Nucleus accumbens (tissue), 56 donors: ENCODE measurements around the gene TOMM20.

Experiments
- DNase-seq, 56 donors: peaks; one replicate each; lab custom pipeline; 2025; lab: John Stamatoyannopoulos, UW

The TOMM20 gene

DNA sequence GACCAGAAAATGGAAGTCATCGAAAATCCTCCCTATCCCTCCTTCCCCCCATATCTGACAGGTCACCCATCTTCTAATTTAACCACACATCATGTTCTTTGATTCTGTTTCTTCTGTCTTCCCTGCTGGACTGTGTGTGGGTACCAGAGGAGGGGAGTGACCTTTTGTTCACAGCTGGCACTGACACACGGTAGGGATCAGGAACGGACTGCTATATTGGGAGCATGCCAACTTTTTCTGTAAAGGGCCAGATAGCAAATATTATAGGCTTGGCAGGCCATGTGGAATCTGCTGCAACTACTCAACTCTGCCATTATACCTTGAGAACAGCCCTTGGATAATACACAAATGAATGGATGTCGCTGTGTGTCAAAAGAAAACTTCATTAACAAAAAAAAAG lies 7.5 kb upstream of the TOMM20 start:
- DNase-seq = no peak

GRCh38 chr1:235134171-235134570 lies 5.5 kb upstream of the TOMM20 start:
- DNase-seq = no peak

GRCh38 chr1:235133086-235133485 lies 4.4 kb upstream of the TOMM20 start:
- DNase-seq = no peak

- DNase-seq = peak in 1 of 56 donors; percentile 4
These were observed 3.3 kb upstream of the TOMM20 start for GRCh38 chr1:235131961-235132360.

GRCh38 chr1:235130766-235131270 lies 2.2 kb upstream of the TOMM20 start:
- no peak for DNase-seq

DNA sequence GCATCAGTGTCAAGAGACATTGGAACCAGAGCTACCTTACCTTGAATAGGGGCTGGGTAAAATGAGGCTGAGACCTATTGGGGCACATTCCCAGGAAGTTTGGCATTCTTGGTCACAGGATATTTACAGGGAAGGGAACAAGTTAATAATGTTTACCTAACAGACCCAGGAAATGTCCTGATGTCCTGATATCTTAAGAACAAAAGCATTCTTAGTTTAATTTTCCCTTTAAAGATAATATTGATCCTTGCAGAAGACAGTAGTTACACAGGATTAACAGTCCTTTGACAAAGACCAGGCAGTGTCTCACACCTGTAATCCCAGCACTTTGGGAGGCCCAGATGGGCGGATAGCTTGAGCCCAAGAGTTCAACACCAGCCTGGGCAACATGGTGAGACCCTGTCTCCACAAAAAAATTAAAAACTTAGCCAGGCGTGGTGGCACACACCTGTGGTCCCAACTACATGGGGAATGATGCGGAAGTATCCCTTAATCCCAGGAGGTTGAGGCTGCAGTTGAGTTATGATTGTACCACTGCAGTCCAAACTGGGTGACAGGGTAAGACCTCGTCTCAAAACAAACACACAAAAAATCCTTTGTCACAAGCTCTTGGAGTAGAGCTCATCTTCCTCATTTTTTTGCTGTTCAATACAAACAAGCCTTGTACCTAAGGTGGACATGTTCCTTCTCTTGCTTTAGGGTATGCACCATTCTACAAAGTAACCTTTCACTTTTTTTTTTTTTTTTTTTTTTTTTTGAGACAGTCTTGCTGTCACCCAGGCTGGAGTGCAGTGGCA lies 1.3 kb upstream of the TOMM20 start:
- no peak for DNase-seq

DNA sequence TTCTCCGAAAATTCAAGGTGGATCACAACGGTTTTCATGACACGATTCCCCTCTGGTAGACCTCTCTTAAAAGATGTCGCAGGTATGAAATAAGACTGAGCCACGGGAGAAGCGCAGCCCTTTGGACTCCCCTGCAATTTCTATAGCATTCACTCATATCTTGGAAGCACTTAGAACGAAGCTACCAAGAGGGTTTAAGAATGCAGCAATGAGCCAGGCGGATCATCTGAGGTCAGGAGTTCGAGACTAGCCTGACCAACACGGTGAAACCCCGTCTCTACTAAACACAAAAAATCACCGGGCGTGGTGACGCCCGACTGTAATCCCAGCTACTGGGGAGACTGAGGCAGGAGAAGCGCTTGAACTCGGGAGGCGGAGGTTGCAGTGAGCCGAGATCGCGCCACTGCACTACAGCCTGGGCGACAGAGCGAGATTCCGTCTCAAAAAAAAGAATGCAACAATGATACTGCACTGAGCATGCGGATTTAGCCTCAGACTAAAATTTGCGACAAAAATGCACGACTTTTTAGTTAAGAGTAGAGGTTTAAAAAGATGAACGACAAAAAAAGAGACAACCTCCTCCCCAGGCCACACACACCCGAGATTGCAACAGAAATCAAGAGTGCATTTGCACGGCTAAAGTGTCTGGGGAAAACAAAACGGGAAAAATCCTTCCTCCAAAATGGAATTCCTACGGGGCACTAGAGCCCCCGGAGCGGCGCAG lies 743 bp downstream of the TOMM20 start:
- DNase-seq = peak in 2 of 56 donors; percentile 32 to 52

- DNase-seq = no peak
These were observed 1.4 kb downstream of the TOMM20 start for GRCh38 chr1:235127203-235127602.

GRCh38 chr1:235124665-235125064 lies 4.0 kb downstream of the TOMM20 start:
- DNase-seq = no peak

DNA sequence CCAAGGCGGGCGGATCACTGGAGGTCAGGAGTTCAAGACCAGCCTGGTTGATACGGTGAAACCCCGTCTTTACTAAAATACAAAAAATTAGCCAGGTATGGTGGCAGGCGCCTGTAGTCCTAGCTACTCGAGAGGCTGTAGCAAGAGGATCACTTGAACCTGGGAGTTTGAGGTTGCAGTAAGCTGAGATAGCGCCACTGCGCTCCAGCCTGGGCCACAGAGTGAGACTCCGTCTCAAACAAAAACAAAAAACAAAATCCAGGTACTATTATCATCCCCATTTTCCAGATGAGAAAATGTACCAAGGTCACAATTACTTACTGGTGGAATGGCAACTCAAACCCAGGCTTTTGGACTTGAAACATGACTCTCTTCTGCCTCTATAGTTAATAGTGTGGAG lies 4.5 kb downstream of the TOMM20 start:
- no peak for DNase-seq

GRCh38 chr1:235122348-235122747 lies 6.3 kb downstream of the TOMM20 start:
- DNase-seq = no peak

DNA sequence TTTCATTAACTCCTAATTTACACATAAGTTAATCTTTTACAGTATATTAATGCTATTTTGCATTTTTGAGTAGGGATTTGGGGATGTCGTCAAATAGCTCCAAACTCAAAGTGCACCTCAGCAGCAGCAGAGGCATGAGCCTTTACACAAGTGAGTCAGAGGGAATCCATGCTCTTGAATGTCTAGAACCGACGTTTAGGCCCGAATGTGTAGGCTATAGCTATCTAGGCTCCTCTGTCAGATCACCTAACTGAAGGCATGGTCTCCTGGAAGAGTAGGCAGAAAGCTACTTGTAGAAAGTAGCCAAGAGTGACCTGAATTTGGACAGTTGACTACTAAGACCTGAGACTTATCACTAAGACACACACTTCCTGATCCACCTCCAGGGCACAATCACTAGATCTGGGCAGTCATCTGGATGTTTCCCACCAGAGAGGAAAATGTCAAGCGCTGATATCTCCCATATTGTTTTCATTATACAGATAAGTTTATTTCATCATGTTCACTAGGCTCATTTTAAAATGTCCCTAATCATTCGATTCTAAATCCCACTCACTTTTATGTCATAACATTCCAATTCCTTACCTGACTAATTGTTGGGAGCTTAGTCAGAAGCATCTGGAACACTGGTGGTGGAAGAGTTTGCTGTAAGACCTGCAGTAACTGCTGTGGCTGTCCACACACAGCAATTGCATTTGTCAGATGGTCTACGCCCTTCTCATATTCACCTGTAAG lies 15.3 kb downstream of the TOMM20 start:
- DNase-seq = no peak

DNA sequence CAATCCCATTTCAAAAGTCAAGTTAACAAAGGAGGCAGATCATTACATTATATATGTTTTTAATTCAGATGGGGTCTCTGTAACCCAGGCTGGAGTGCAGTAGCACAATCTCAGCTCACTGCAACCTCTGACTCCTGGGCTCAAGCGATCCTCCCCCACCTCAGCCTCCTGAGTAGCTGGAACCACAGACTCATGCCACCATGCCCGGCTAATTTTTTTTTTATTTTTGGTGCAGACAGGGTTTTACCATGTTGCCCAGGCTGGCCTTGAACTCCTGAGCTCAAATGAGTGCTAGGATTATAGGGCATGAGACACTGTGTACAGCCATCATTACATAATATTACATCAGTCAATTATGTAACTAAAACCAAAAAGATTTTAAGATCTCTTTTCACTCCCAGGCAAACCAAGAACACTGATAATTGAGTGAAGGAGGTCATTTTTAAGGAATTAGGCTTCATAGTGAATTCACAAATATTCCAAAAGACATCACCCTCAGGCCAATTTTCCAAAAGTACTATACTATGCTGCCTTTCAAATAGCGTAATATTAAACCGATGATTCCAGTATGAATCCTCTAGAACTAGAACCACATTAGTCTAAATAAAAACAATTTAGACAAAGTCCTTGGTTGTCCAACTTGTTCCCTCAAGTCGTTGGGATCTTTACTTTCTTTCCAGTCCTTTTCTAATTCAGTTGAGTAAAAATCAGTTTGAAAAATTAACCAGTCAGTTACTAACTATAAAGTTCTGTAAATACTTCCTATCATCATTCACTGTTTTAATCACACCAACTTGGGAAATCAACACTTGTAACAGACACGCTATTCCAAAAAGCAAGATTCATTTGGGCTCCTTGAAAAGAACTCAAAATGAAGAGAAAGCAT lies 16.1 kb downstream of the TOMM20 start:
- no peak for DNase-seq

DNA sequence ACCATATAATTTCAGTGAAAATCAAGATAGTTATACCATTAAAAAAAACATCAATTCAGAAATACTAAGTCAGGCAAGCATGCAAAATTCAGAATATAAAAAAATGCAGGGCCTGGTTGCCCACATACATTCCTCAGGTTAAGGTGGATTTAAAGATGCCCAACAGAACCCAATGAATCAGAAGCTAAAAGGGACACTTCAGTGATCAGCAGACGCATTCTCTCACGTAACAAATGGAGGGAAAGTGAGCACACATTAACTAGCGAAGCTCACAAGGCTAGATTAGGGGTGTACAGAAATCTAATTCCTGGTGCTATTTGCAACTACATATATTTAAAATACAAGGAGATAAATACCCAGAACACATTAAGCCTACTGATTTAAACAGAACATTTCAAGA lies 17.5 kb downstream of the TOMM20 start:
- DNase-seq = no peak

DNA sequence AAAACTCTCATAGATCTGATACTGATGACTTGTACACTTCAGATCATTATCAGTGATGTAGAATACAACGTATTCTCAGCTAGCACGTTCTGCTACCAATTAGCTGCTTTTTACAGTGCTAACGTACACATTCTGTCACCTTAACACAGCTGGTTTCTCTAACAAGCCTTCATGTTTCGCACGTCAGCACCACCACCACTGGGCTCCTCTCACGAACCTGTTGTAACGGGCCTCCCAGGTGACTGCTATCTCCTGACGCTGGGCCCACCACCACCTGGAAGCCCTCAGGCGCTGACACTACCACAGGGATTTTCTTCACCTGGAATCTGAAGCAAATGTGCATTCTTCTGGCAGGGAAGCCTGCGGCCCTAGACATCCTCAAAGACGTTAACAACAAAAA lies 19.8 kb downstream of the TOMM20 start:
- no peak for DNase-seq

DNA sequence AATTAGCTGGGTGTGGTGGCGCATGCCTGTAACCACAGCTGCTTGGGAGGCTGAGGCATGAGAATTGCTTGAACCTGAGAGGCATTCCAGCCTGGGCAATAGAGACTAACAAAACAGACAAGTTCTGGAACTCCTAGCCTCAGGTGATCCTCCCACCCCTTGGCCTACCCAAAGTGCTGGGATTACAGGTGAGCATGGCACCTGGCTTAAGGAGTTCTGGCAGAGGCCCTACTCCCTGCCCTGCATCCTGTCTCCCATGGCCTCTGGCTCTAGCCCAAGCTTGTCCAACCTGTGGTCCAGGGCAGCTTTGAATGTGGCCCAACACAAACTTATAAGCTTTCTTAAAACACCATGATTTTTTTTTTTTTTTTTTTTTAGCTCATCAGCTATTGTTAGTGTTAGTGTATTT lies 20.4 kb downstream of the TOMM20 start:
- no peak for DNase-seq

- DNase-seq = no peak
These were observed 21.1 kb downstream of the TOMM20 start for GRCh38 chr1:235107368-235108184.

DNA sequence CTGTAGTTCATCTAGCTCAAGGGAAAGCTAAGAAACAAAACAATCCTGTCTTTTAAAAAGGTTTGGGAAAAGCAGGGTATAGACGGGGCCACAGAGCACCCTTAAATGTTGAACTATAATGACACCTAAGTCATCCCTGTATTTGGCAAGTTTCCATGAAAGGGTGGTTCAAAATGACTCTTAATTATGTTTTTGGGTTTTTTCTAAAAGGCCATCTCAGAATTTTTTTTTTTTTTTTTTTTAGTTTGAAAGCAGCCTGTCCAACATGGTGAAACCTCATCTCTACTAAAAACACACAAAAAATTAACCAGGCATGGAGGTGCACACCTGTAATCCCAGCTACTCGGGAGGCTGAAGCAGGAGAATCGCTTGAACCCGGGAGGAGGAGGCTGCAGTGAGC lies 22.2 kb downstream of the TOMM20 start:
- DNase-seq = no peak
